Measurements from ENCODE around the gene TMEFF1.

DNA sequence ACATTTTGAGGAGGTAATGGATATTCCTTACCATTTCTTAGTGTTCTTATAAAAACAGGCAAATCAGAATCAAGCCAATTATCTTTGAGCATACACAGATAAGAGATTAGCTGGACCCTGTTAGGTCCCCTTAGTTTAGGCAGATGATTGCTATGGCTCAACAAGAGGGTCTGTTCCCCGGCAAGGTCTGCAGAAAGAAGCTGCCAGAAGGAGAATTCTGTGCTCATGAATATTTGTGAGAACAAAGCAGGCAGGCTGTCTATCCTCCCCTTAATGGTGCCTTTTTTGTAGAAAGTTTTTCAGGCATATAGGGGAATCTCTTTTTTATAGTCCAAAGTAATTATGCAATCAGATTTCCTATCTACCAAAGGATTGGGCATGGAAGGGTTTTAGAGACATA lies 132.5 kb downstream of the TMEFF1 start:
- TF ChIP-seq TARDBP (IDR thresholded peaks at IDR 0.05) = no peak
- TF ChIP-seq ARNT (IDR thresholded peaks at IDR 0.05) = no peak
- no peak for TF ChIP-seq SP1 (IDR thresholded peaks at IDR 0.05)
- no peak for TF ChIP-seq FOXM1 (IDR thresholded peaks at IDR 0.05; ENCODE audit: borderline replicate concordance)
- TF ChIP-seq, protein P1, sequence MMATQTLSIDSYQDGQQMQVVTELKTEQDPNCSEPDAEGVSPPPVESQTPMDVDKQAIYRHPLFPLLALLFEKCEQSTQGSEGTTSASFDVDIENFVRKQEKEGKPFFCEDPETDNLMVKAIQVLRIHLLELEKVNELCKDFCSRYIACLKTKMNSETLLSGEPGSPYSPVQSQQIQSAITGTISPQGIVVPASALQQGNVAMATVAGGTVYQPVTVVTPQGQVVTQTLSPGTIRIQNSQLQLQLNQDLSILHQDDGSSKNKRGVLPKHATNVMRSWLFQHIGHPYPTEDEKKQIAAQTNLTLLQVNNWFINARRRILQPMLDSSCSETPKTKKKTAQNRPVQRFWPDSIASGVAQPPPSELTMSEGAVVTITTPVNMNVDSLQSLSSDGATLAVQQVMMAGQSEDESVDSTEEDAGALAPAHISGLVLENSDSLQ (IDR thresholded peaks at IDR 0.05) = no peak
- TF ChIP-seq FOXA1 (IDR thresholded peaks at IDR 0.05) = no peak
- TF ChIP-seq NFRKB (IDR thresholded peaks at IDR 0.05) = no peak
- TF ChIP-seq FOXK2 (IDR thresholded peaks at IDR 0.05) = no peak
- TF ChIP-seq ZNF384 (IDR thresholded peaks at IDR 0.05) = no peak
- TF ChIP-seq CTBP1 (IDR thresholded peaks at IDR 0.05; ENCODE audit: borderline replicate concordance) = no peak
- TF ChIP-seq BHLHE40 (IDR thresholded peaks at IDR 0.05; ENCODE audit: borderline replicate concordance) = no peak

Measured in HEK293T (cell line).